Keratinocyte (primary cell): ENCODE measurements around the gene CNOT4. TPM values are rescaled to one million over a fixed set of nuclear protein-coding genes. Genes with fewer than 3 reads are reported as not detected.

Experiments
- DNase-seq: peaks from one replicate; pipeline ENCODE4 v3.0.0-alpha.2; 2011; ENCODE audit warnings: low read depth, missing footprints, low spot score
- FAIRE-seq: peaks from 2 replicates; lab custom pipeline; 2011; peaks lifted over from hg19 to GRCh38; lab: Jason Lieb, UNC
- H2AFZ ChIP-seq: 2 replicates; pipeline ENCODE4 v1.6.0; 2012; ENCODE audit warnings: low read length, control low read depth, inconsistent platforms; ENCODE audit not compliant: control insufficient read depth
- H3K27ac ChIP-seq: 2 replicates; pipeline ENCODE4 v1.5.1; 2011; ENCODE audit warnings: low read length; ENCODE audit not compliant: control insufficient read depth, insufficient read depth
- H3K27me3 ChIP-seq: 3 replicates; pipeline ENCODE4 v1.6.0; 2011; ENCODE audit warnings: low read length; ENCODE audit not compliant: control insufficient read depth, insufficient read depth; ENCODE audit errors: extremely low read depth
- H3K36me3 ChIP-seq, 2 experiments: 2 replicates in 1 of 2; 3 replicates in 1 of 2; pipeline ENCODE4 v1.5.1; 2011; ENCODE audit warnings: low read length in 2 of 2, mild to moderate bottlenecking in 1 of 2; ENCODE audit not compliant: control insufficient read depth in 2 of 2, insufficient read depth in 2 of 2; ENCODE audit errors: extremely low read depth in 1 of 2
- H3K4me1 ChIP-seq: 3 replicates; pipeline ENCODE4 v1.5.1; 2011; ENCODE audit warnings: low read length; ENCODE audit not compliant: control insufficient read depth, insufficient read depth; ENCODE audit errors: extremely low read depth
- H3K4me2 ChIP-seq: 3 replicates; pipeline ENCODE4 v1.6.0; 2011; ENCODE audit warnings: low read depth, low read length; ENCODE audit not compliant: control insufficient read depth, insufficient read depth; ENCODE audit errors: extremely low read depth
- H3K4me3 ChIP-seq, 3 experiments: fragments of 200-600 bp in 1 of 3; sonication (generic) in 1 of 3; 2 replicates in 2 of 3; 3 replicates in 1 of 3; pipeline ENCODE4 v1.5.1; 2011 to 2016; ENCODE audit warnings: low read length in 3 of 3, mild to moderate bottlenecking in 3 of 3, control low read depth in 2 of 3, inconsistent platforms in 1 of 3, low read depth in 1 of 3, mixed read lengths in 1 of 3, mixed run types in 1 of 3, moderate library complexity in 1 of 3; ENCODE audit not compliant: control insufficient read depth in 2 of 3, insufficient read depth in 2 of 3; ENCODE audit errors: extremely low read depth in 1 of 3
- H3K79me2 ChIP-seq: 2 replicates; pipeline ENCODE4 v1.6.0; 2012; ENCODE audit warnings: low read length; ENCODE audit not compliant: control insufficient read depth, insufficient read depth
- H3K9ac ChIP-seq: 3 replicates; pipeline ENCODE4 v1.6.0; 2011; ENCODE audit warnings: low read length; ENCODE audit not compliant: control insufficient read depth, insufficient read depth; ENCODE audit errors: extremely low read depth
- H3K9me1 ChIP-seq: 3 replicates; pipeline ENCODE4 v1.6.0; 2011; ENCODE audit warnings: low read length; ENCODE audit not compliant: control insufficient read depth, insufficient read depth; ENCODE audit errors: extremely low read depth
- H3K9me3 ChIP-seq: 2 replicates; pipeline ENCODE4 v1.5.1; 2012; ENCODE audit warnings: low read depth, low read length; ENCODE audit not compliant: control insufficient read depth
- H4K20me1 ChIP-seq: 3 replicates; pipeline ENCODE4 v1.6.0; 2011; ENCODE audit warnings: low read length; ENCODE audit not compliant: control insufficient read depth, insufficient read depth; ENCODE audit errors: extremely low read depth
- CTCF ChIP-seq, 3 experiments: IDR thresholded peaks in 1 of 3; conservative IDR thresholded peaks in 1 of 3; optimal IDR thresholded peaks in 1 of 3; 2 replicates in 2 of 3; 3 replicates in 1 of 3; pipeline versions ENCODE3 to v1.5.1; 2011; ENCODE audit warnings: low read length in 3 of 3, mild to moderate bottlenecking in 3 of 3, moderate library complexity in 2 of 3, control low read depth in 1 of 3, inconsistent platforms in 1 of 3; ENCODE audit not compliant: insufficient read depth in 2 of 3; ENCODE audit errors: extremely low read depth in 1 of 3
- EZH2 ChIP-seq: IDR thresholded peaks from one replicate; pipeline ENCODE4 v1.6.1; 2012; ENCODE audit warnings: inconsistent platforms, mild to moderate bottlenecking, low read length, moderate library complexity
- dilution Hi-C: fragments of 300-500 bp; cut with MboI; formaldehyde crosslinking; loops from one replicate; pipeline ENCODE4 v1.7.0; 2020; ENCODE audit warnings: low sequenced_read_pairs; ENCODE audit not compliant: extremely low pct_ligation_motif_present
- polyA plus RNA-seq, 5 experiments: library from polyadenylated mRNA; depleted of rRNA in 3 of 5; stranded (reverse) in 3 of 5; stranded (forward) in 1 of 5; unstranded in 1 of 5; fragments of >200 nt; gene quantifications; 1 replicate in 1 of 5; 2 replicates in 3 of 5; 3 replicates in 1 of 5; pipeline versions ENCODE4 v1.2.1 to v1.2.3, GENCODE V29; 2011 to 2012; ENCODE audit warnings: missing spikeins in 2 of 5, low read depth in 1 of 5, low replicate concordance in 1 of 5

The CNOT4 gene
- polyA plus RNA-seq, 1 donor (not counting 4 experiments of a cell fraction or from before 2014, with no cell fraction given) = 11.4 TPM

- dilution Hi-C loops = no loop called here
- Histone ChIP-seq H3K27ac (no peak overlapping the region), H3K9ac (no peak overlapping the region), H3K79me2 (no peaks in the 10 kb centered on the region), H3K36me3 (peaks cover 5 to 14% of the 10 kb centered on the region in 2 experiments), H3K9me3 (no peaks in the 10 kb centered on the region), H2AFZ (no peak overlapping the region), H3K4me2 (no peak overlapping the region), H3K9me1 (no peaks in the 10 kb centered on the region), H3K4me3 (no peak overlapping the region), H3K4me1 (peaks cover 5% of the 10 kb centered on the region), H4K20me1 (no peaks in the 10 kb centered on the region), H3K27me3 (no peaks in the 10 kb centered on the region)
- FAIRE-seq = no peak
- TF ChIP-seq CTCF (optimal IDR thresholded peaks at IDR 0.05 in 1 of 3, IDR thresholded peaks at IDR 0.05 in 1 of 3, conservative IDR thresholded peaks at IDR 0.05 in 1 of 3; ENCODE audit: extremely low read depth in 1 of 3, insufficient read depth in 2 of 3, low read length in 3 of 3) (no peak), EZH2 (no peak)
- no peak for DNase-seq
Measured at GRCh38 chr7:135410543-135410942, 99.4 kb downstream of the CNOT4 start.

- no peak for TF ChIP-seq CTCF (optimal IDR thresholded peaks at IDR 0.05 in 1 of 3, IDR thresholded peaks at IDR 0.05 in 1 of 3, conservative IDR thresholded peaks at IDR 0.05 in 1 of 3; ENCODE audit: extremely low read depth in 1 of 3, insufficient read depth in 2 of 3, low read length in 3 of 3)
- TF ChIP-seq EZH2 = no peak
- Histone ChIP-seq H3K27me3 (no peaks in the 10 kb centered on the region), H2AFZ (no peak overlapping the region), H3K9me3 (no peaks in the 10 kb centered on the region), H3K27ac (no peak overlapping the region), H3K9ac (no peak overlapping the region), H3K36me3 (peaks cover 5 to 14% of the 10 kb centered on the region in 2 experiments), H3K4me3 (no peak overlapping the region), H3K4me2 (no peak overlapping the region), H4K20me1 (no peaks in the 10 kb centered on the region), H3K9me1 (no peaks in the 10 kb centered on the region), H3K79me2 (no peaks in the 10 kb centered on the region), H3K4me1 (peaks cover 5% of the 10 kb centered on the region)
- DNase-seq = no peak
- dilution Hi-C loops = no loop called here
- FAIRE-seq = no peak
Measured at GRCh38 chr7:135409845-135410542, 99.9 kb downstream of the CNOT4 start.
